Measurements from ENCODE around the gene ANKRD13C.
"Not testable (repeated sequence)": the region's sequence is repeated elsewhere in the genome, so short reads cannot be mapped to it uniquely, and the experiment has no call there.

The ANKRD13C gene

GRCh38 chr1:70358921-70359564 lies 4.5 kb upstream of the ANKRD13C start:
- DNase-seq, result no peak

GRCh38 chr1:70355920-70356319 lies 1.4 kb upstream of the ANKRD13C start:
- no peak for DNase-seq

- DNase-seq, result no peak
Observed at GRCh38 chr1:70355111-70355407, 537 bp upstream of the ANKRD13C start.

- DNase-seq, result no peak
Observed at GRCh38 chr1:70353601-70354331, 756 bp downstream of the ANKRD13C start.

- DNase-seq, result no peak
Observed at GRCh38 chr1:70353044-70353443, 1.5 kb downstream of the ANKRD13C start.

GRCh38 chr1:70349799-70350198 lies 4.7 kb downstream of the ANKRD13C start:
- DNase-seq, result not testable (repeated sequence)

GRCh38 chr1:70348399-70349165 lies 5.9 kb downstream of the ANKRD13C start:
- no peak for DNase-seq

- DNase-seq, result not testable (repeated sequence)
Observed at GRCh38 chr1:70339644-70340043, 14.9 kb downstream of the ANKRD13C start.

- DNase-seq, result no peak
Observed at GRCh38 chr1:70336050-70336449, 18.5 kb downstream of the ANKRD13C start.

GRCh38 chr1:70334436-70334835 lies 20.1 kb downstream of the ANKRD13C start:
- no peak for DNase-seq

- no peak for DNase-seq
Observed at GRCh38 chr1:70333245-70333644, 21.3 kb downstream of the ANKRD13C start.

- DNase-seq, result no peak
Observed at GRCh38 chr1:70331962-70332361, 22.6 kb downstream of the ANKRD13C start.

- DNase-seq, result no peak
Observed at GRCh38 chr1:70327306-70328076, 27.0 kb downstream of the ANKRD13C start.

- DNase-seq, result no peak
Observed at GRCh38 chr1:70324683-70325082, 29.8 kb downstream of the ANKRD13C start.

- DNase-seq, result no peak
Observed at GRCh38 chr1:70319750-70320149, 34.8 kb downstream of the ANKRD13C start.

GRCh38 chr1:70318191-70318590 lies 36.3 kb downstream of the ANKRD13C start:
- DNase-seq, result no peak

GRCh38 chr1:70317087-70317486 lies 37.4 kb downstream of the ANKRD13C start:
- no peak for DNase-seq

GRCh38 chr1:70315782-70316181 lies 38.7 kb downstream of the ANKRD13C start:
- DNase-seq, result no peak

- no peak for DNase-seq
Observed at GRCh38 chr1:70314706-70315304, 39.7 kb downstream of the ANKRD13C start.

GRCh38 chr1:70311369-70311768 lies 43.2 kb downstream of the ANKRD13C start:
- no peak for DNase-seq

GRCh38 chr1:70299472-70299871 lies 55.0 kb downstream of the ANKRD13C start:
- no peak for DNase-seq

- no peak for DNase-seq
Observed at GRCh38 chr1:70295749-70296148, 58.8 kb downstream of the ANKRD13C start.

Data from CD4-positive, alpha-beta T cell treated with Interleukin-17A for 4 hours (primary cell).